Endodermal cell (in vitro differentiated cells): ENCODE measurements around the gene BCL2. TPM values are rescaled to one million over a fixed set of nuclear protein-coding genes. Genes with fewer than 3 reads are reported as not detected.

Source experiments
- DNase-seq: peaks from one replicate; pipeline ENCODE4 v3.0.0-alpha.2; 2017
- H3K27ac ChIP-seq: 2 replicates; pipeline ENCODE4 v1.5.1; 2013; ENCODE audit warnings: mild to moderate bottlenecking, low read depth, low read length, moderate library complexity
- H3K27me3 ChIP-seq: 2 replicates; pipeline ENCODE4 v1.6.1; 2013; ENCODE audit warnings: mild to moderate bottlenecking, low read length, moderate library complexity; ENCODE audit not compliant: insufficient read depth, control insufficient read depth, poor library complexity, severe bottlenecking
- H3K36me3 ChIP-seq: 2 replicates; pipeline ENCODE4 v1.7.0; 2013; ENCODE audit warnings: mild to moderate bottlenecking, low read length, moderate library complexity; ENCODE audit not compliant: control insufficient read depth, insufficient read depth
- H3K4me1 ChIP-seq: one replicate; pipeline ENCODE4 v1.7.0; 2013; ENCODE audit warnings: low read length; ENCODE audit not compliant: control insufficient read depth, insufficient read depth
- H3K4me3 ChIP-seq: 2 replicates; pipeline ENCODE4 v1.5.1; 2013; ENCODE audit warnings: mild to moderate bottlenecking, low read length, moderate library complexity
- H3K9ac ChIP-seq: 2 replicates; pipeline ENCODE4 v1.6.1; 2013; ENCODE audit warnings: mild to moderate bottlenecking, low read length, moderate library complexity; ENCODE audit not compliant: poor library complexity, severe bottlenecking; ENCODE audit errors: extremely low read depth
- H3K9me3 ChIP-seq: 2 replicates; pipeline ENCODE4 v1.6.1; 2013; ENCODE audit warnings: mild to moderate bottlenecking, low read length, moderate library complexity; ENCODE audit not compliant: control insufficient read depth
- H3K27ac Mint-ChIP-seq: 2 replicates; pipeline ENCODE4 v1.8.0; 2020; ENCODE audit warnings: mixed read lengths
- H3K27me3 Mint-ChIP-seq: 2 replicates; pipeline ENCODE4 v1.8.0; 2021; ENCODE audit warnings: mild to moderate bottlenecking, mixed read lengths; ENCODE audit not compliant: insufficient read depth
- H3K36me3 Mint-ChIP-seq: 2 replicates; pipeline ENCODE4 v1.8.0; 2020; ENCODE audit warnings: low read depth, mixed read lengths
- H3K4me1 Mint-ChIP-seq: 2 replicates; pipeline ENCODE4 v1.8.0; 2020; ENCODE audit warnings: mixed read lengths
- H3K4me3 Mint-ChIP-seq: 2 replicates; pipeline ENCODE4 v1.8.0; 2020; ENCODE audit warnings: mild to moderate bottlenecking, moderate library complexity, mixed read lengths
- H3K9me3 Mint-ChIP-seq: 2 replicates; pipeline ENCODE4 v1.8.0; 2020; ENCODE audit warnings: mild to moderate bottlenecking, mixed read lengths
- CTCF ChIP-seq: fragments of 200-600 bp; sonication (generic); conservative IDR thresholded peaks from 2 replicates; pipeline ENCODE4 v1.5.0; 2021; ENCODE audit warnings: antibody characterized with exemption, mild to moderate bottlenecking
- WGBS, 2 experiments: methylation state at CpG; one replicate each; pipeline versions ENCODE4 v1.1.5 to v1.1.7; 2013; ENCODE audit warnings: missing lambda C conversion rate in 2 of 2, mixed read lengths in 1 of 2; ENCODE audit not compliant: insufficient coverage in 1 of 2, insufficient read length in 1 of 2; 5-methylcytosine and 5-hydroxymethylcytosine counted together
- total RNA-seq, 2 donors: library from RNA; stranded (reverse); fragmentation: NEBNext Ultra II Directional in 1 of 2; extraction: Animal tissue kit (Norgen Biotek cat#: 25700) in 1 of 2; gene quantifications; 2 replicates in 1 of 2; 3 replicates in 1 of 2; pipeline ENCODE4 v1.2.1, GENCODE V29; 2021

Gene BCL2
- total RNA-seq, 2 donors from 2014 or later: 1.4 to 2.3 TPM

- Histone ChIP-seq H3K4me1 (no peaks in the 10 kb centered on the region), H3K27me3 (no peaks in the 10 kb centered on the region), H3K4me3 (no peak overlapping the region), H3K9ac (no peak overlapping the region), H3K36me3 (no peaks in the 10 kb centered on the region), H3K27ac (no peak overlapping the region), H3K9me3 (no peaks in the 10 kb centered on the region)
- Mint-ChIP-seq H3K27ac (no peak overlapping the region), H3K4me1 (no peaks in the 10 kb centered on the region), H3K9me3 (no peaks in the 10 kb centered on the region), H3K4me3 (no peak overlapping the region), H3K27me3 (peaks cover 1% of the 10 kb centered on the region), H3K36me3 (no peaks in the 10 kb centered on the region)
- WGBS, 2 experiments: 100% methylated on average over 1 of the region's 1 CpG; no CpG with 5 or more reads in 1 of the 2 experiments
- no peak for DNase-seq
- no peak for TF ChIP-seq CTCF
These were observed 111.7 kb downstream of the BCL2 start for GRCh38 chr18:63207835-63208234.

GRCh38 chr18:63207143-63207790 lies 112.3 kb downstream of the BCL2 start:
- H3K4me3 ChIP-seq: no peak overlapping the region
- Mint-ChIP-seq H3K27ac (no peak overlapping the region), H3K27me3 (peaks cover 1% of the 10 kb centered on the region), H3K4me1 (no peaks in the 10 kb centered on the region), H3K36me3 (no peaks in the 10 kb centered on the region), H3K9me3 (no peaks in the 10 kb centered on the region), H3K4me3 (no peak overlapping the region)
- no peaks in the 10 kb centered on the region for H3K27me3 ChIP-seq
- no peak overlapping the region for H3K9ac ChIP-seq
- no peak for TF ChIP-seq CTCF
- H3K9me3 ChIP-seq: no peaks in the 10 kb centered on the region
- H3K27ac ChIP-seq: no peak overlapping the region
- H3K36me3 ChIP-seq: no peaks in the 10 kb centered on the region
- H3K4me1 ChIP-seq: no peaks in the 10 kb centered on the region
- 93 to 96% methylated on average over 6 to 14 of the region's 14 CpGs for WGBS, 2 experiments
- no peak for DNase-seq

GRCh38 chr18:63206433-63207142 lies 113.0 kb downstream of the BCL2 start:
- Histone ChIP-seq H3K4me3 (no peak overlapping the region), H3K36me3 (no peaks in the 10 kb centered on the region), H3K9ac (no peak overlapping the region), H3K9me3 (no peaks in the 10 kb centered on the region), H3K4me1 (no peaks in the 10 kb centered on the region), H3K27ac (no peak overlapping the region), H3K27me3 (no peaks in the 10 kb centered on the region)
- Mint-ChIP-seq H3K27me3 (peaks cover 1% of the 10 kb centered on the region), H3K4me3 (no peak overlapping the region), H3K4me1 (no peaks in the 10 kb centered on the region), H3K36me3 (no peaks in the 10 kb centered on the region), H3K9me3 (no peaks in the 10 kb centered on the region), H3K27ac (no peak overlapping the region)
- no peak for DNase-seq
- TF ChIP-seq CTCF: no peak
- 88 to 93% methylated on average over 11 to 13 of the region's 13 CpGs for WGBS, 2 experiments
